Glutamatergic neuron (in vitro differentiated cells): ENCODE measurements around the gene ENDOV. TPM values are rescaled to one million over a fixed set of nuclear protein-coding genes. Genes with fewer than 3 reads are reported as not detected.
"Not testable (repeated sequence)": the region's sequence is repeated elsewhere in the genome, so short reads cannot be mapped to it uniquely, and the experiment has no call there.

ENCODE experiments used
- DNase-seq: peaks from one replicate; pipeline ENCODE4 v3.0.0; 2022
- H3K27ac Mint-ChIP-seq: one replicate; pipeline ENCODE4 v1.8.0; 2020; ENCODE audit warnings: mild to moderate bottlenecking, mixed read lengths, inconsistent platforms; ENCODE audit not compliant: unreplicated experiment
- H3K27me3 Mint-ChIP-seq: one replicate; pipeline ENCODE4 v1.8.0; 2020; ENCODE audit warnings: mild to moderate bottlenecking, moderate library complexity, mixed read lengths, inconsistent platforms; ENCODE audit not compliant: unreplicated experiment
- H3K36me3 Mint-ChIP-seq: one replicate; pipeline ENCODE4 v1.8.0; 2020; ENCODE audit warnings: mild to moderate bottlenecking, mixed read lengths, inconsistent platforms; ENCODE audit not compliant: unreplicated experiment
- H3K4me1 Mint-ChIP-seq: one replicate; pipeline ENCODE4 v1.8.0; 2020; ENCODE audit warnings: mild to moderate bottlenecking, low read depth, mixed read lengths, inconsistent platforms; ENCODE audit not compliant: unreplicated experiment
- H3K4me3 Mint-ChIP-seq: one replicate; pipeline ENCODE4 v1.8.0; 2020; ENCODE audit warnings: mild to moderate bottlenecking, mixed read lengths, inconsistent platforms; ENCODE audit not compliant: unreplicated experiment
- H3K9me3 Mint-ChIP-seq: one replicate; pipeline ENCODE4 v1.8.0; 2020; ENCODE audit warnings: mild to moderate bottlenecking, moderate library complexity, mixed read lengths, inconsistent platforms; ENCODE audit not compliant: unreplicated experiment
- total RNA-seq: library from RNA; stranded (reverse); fragmentation: NEBNext Ultra II Directional; extraction: Animal tissue kit (Norgen Biotek cat#: 25700); gene quantifications from one replicate; pipeline ENCODE4 v1.2.1, GENCODE V29; 2021; ENCODE audit not compliant: unreplicated experiment
- TF ChIP-seq, protein P1 (sequence below): fragments of 200-600 bp; sonication (generic); IDR thresholded peaks from one replicate; pipeline ENCODE4 v1.5.0; 2021; ENCODE audit not compliant: partially characterized antibody, unreplicated experiment

The ENDOV gene
- total RNA-seq, 1 donor from 2014 or later = 42.1 TPM

DNA sequence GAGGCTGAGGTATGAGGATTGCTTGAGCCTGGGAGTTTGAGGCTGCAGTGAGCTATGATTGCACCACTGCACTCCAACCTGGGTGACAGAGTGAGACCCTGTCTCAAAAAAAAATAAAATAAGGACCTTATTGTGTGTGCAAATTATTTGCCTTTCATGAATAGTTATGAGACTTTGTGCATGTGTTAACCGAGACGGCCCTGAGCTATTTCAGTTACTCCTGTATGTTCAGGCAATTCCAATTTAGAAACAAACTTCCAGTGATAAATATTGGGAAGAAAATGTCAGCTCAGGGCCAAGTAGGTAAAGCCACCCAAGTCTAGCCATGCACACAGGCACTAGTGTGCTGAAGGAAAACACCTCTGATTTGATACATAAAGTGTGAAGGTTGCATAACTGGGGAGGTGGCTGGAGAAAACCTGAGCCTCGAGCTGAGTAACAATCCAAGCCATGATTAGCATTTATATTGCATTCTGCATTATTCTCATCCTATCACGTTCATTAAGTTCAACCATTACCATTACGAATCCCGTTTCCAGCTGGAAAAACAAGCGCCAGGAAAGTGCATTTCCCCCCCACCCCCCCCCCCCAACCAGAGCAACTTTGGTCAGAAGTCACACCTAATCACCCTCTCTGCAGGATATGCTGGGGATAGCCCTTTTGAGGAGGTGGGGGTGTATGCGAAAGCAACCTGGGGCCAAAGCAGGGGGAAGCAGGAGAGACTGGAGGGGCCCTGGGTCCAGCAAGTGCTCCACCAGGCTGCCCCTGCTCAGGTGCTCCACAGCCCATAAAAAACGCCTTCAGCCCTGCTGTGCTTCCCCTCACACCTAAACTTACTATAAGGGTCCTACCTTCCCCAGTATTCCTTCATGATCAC is 18.6 kb upstream of the ENDOV start:
- DNase-seq = no peak
- Mint-ChIP-seq H3K36me3 (peaks cover 10% of the 10 kb centered on the region), H3K9me3 (peaks cover 3% of the 10 kb centered on the region), H3K27me3 (no peaks in the 10 kb centered on the region), H3K4me3 (no peak overlapping the region), H3K27ac (no peak overlapping the region), H3K4me1 (peaks cover 24% of the 10 kb centered on the region)
- TF ChIP-seq, protein P1, sequence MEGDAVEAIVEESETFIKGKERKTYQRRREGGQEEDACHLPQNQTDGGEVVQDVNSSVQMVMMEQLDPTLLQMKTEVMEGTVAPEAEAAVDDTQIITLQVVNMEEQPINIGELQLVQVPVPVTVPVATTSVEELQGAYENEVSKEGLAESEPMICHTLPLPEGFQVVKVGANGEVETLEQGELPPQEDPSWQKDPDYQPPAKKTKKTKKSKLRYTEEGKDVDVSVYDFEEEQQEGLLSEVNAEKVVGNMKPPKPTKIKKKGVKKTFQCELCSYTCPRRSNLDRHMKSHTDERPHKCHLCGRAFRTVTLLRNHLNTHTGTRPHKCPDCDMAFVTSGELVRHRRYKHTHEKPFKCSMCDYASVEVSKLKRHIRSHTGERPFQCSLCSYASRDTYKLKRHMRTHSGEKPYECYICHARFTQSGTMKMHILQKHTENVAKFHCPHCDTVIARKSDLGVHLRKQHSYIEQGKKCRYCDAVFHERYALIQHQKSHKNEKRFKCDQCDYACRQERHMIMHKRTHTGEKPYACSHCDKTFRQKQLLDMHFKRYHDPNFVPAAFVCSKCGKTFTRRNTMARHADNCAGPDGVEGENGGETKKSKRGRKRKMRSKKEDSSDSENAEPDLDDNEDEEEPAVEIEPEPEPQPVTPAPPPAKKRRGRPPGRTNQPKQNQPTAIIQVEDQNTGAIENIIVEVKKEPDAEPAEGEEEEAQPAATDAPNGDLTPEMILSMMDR = no peak

DNA sequence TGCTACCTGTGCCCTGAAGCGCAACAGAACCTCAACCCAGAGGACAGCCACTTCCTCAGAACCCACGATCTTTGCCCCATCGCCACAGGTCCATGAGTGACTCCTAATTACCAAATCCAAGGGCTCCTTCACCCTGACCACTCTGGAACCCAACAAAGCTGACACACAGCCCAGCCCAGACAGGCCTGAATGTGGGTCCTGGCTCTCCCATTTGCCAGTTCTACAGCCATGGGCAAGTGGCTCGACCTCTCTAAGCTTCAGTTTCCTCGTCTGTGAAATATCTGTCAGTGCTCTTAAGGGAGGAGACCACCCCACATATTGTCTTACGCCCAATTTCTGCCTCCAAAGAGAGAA is 18.0 kb upstream of the ENDOV start:
- TF ChIP-seq, protein P1 = no peak
- Mint-ChIP-seq H3K36me3 (peaks cover 10% of the 10 kb centered on the region), H3K4me1 (peaks cover 24% of the 10 kb centered on the region), H3K9me3 (peaks cover 3% of the 10 kb centered on the region), H3K4me3 (no peak overlapping the region), H3K27me3 (no peaks in the 10 kb centered on the region), H3K27ac (no peak overlapping the region)
- no peak for DNase-seq

DNA sequence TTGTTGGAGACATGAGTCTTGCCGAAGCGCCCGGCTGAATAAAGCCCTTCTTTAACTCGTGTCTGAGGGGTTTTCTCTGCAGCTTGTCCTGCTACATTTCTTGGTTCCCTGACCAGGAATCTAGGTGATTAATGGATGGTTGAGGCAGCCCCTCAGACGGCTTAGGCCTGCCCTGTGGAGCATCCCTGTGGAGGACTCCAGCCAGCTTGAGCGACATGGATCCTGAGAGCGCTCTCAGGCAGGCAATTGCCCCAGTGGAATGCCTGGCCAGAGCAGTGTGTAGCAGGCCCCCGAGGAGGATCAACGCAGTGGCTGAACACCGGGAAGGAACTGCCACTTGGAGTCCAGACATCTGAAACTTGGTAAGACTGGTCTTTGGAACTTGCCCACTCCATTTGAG is 17.3 kb upstream of the ENDOV start:
- no peak overlapping the region for H3K27ac Mint-ChIP-seq
- TF ChIP-seq, protein P1 = no peak
- H3K4me3 Mint-ChIP-seq = no peak overlapping the region
- H3K27me3 Mint-ChIP-seq = no peaks in the 10 kb centered on the region
- peaks cover 24% of the 10 kb centered on the region for H3K4me1 Mint-ChIP-seq
- H3K36me3 Mint-ChIP-seq = peaks cover 10% of the 10 kb centered on the region
- DNase-seq = no peak
- H3K9me3 Mint-ChIP-seq = peaks cover 3% of the 10 kb centered on the region

DNA sequence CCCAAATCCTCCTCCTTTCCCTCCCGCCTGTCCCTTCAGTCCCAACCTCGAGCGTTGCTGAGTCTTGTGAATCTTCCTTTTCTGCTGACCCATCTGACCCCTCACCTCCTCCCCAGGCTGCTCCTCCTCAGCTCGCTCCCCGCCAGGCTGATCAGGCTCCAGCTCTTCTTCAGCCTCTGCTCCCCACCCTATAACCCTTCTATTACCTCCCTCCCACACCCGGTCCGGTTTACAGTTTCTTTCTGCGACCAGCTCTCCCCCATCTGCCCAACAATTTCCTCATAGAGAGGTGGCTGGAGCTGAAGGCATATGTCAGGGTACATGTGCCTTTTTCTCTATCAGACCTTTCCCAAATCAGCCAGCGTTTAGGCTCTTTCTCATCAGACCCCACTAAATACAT is 13.9 kb upstream of the ENDOV start:
- not testable (repeated sequence) for H3K9me3 Mint-ChIP-seq, DNase-seq, H3K27me3 Mint-ChIP-seq, H3K27ac Mint-ChIP-seq
- peak overlapping the region; percentile 5 for H3K4me3 Mint-ChIP-seq
- H3K36me3 Mint-ChIP-seq = peaks cover 10% of the 10 kb centered on the region
- H3K4me1 Mint-ChIP-seq = peaks cover 17% of the 10 kb centered on the region

DNA sequence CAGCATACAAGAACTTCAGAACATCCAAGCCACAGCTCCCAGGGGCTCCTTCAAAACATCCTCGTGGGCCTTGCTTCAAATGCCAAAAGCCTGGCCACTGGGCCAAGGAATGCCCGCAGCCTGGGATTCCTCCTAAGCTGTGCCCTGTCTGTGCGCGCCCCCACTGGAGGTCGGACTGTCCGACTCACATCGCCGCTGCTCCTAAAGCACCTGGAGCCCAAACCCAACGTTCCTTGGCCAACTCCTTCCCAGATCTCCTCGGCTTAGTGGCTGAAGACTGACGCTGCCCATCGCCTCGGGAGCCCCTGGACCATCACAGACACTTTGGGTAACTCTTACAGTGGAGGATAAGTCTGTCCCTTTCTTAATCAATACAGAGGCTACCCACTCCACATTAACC is 12.9 kb upstream of the ENDOV start:
- H3K27ac Mint-ChIP-seq, DNase-seq, H3K4me3 Mint-ChIP-seq, H3K27me3 Mint-ChIP-seq, H3K9me3 Mint-ChIP-seq: not testable (repeated sequence)
- Mint-ChIP-seq H3K36me3 (peaks cover 10% of the 10 kb centered on the region), H3K4me1 (peaks cover 17% of the 10 kb centered on the region)

DNA sequence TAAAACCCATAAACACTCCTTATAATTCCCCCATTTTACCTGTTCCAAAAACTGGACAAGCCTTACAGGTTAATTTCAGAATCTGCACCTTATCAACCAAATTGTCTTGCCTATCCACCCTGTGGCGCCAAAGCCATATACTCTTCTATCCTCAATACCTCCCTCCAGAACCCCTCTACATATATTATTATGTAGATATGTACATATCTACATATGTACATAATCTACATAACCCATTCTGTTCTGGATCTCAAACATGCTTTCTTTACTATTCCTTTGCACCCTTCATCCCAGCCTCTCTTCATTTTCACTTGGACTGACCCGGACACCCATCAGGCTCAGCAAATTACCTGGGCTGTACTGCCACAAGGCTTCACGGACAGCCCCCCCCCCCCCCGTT is 12.0 kb upstream of the ENDOV start:
- no peak overlapping the region for H3K4me3 Mint-ChIP-seq
- H3K9me3 Mint-ChIP-seq = peaks cover 3% of the 10 kb centered on the region
- no peak overlapping the region for H3K27ac Mint-ChIP-seq
- peaks cover 10% of the 10 kb centered on the region for H3K36me3 Mint-ChIP-seq
- TF ChIP-seq, protein P1 = no peak
- DNase-seq = no peak
- peaks cover 17% of the 10 kb centered on the region for H3K4me1 Mint-ChIP-seq
- no peaks in the 10 kb centered on the region for H3K27me3 Mint-ChIP-seq
